IPS-11a (cell line): Measurements from ENCODE around the gene MS4A6A.
"Not testable (repeated sequence)": the region's sequence is repeated elsewhere in the genome, so short reads cannot be mapped to it uniquely, and the experiment has no call there.

Experiments used
- H3K4me3 ChIP-seq: one replicate; pipeline ENCODE4 v1.5.1; 2013; ENCODE audit warnings: low read depth, low read length, control low read depth

The MS4A6A gene

GRCh38 chr11:60184824-60185511 lies 2.1 kb upstream of the MS4A6A start:
- H3K4me3 ChIP-seq: no peak overlapping the region

- no peak overlapping the region for H3K4me3 ChIP-seq
Observed at GRCh38 chr11:60183591-60184205, 815 bp upstream of the MS4A6A start.

GRCh38 chr11:60175860-60176275 lies 7.0 kb downstream of the MS4A6A start:
- no peak overlapping the region for H3K4me3 ChIP-seq

- H3K4me3 ChIP-seq: no peak overlapping the region
Observed at GRCh38 chr11:60172011-60172410, 10.9 kb downstream of the MS4A6A start.

- H3K4me3 ChIP-seq: no peak overlapping the region
Observed at GRCh38 chr11:60170566-60170965, 12.3 kb downstream of the MS4A6A start.

- H3K4me3 ChIP-seq: no peak overlapping the region
Observed at GRCh38 chr11:60169264-60169915, 13.5 kb downstream of the MS4A6A start.

GRCh38 chr11:60168306-60168705 lies 14.6 kb downstream of the MS4A6A start:
- no peak overlapping the region for H3K4me3 ChIP-seq

GRCh38 chr11:60165951-60166350 lies 16.9 kb downstream of the MS4A6A start:
- H3K4me3 ChIP-seq: no peak overlapping the region

- no peak overlapping the region for H3K4me3 ChIP-seq
Observed at GRCh38 chr11:60165538-60165937, 17.3 kb downstream of the MS4A6A start.

- H3K4me3 ChIP-seq: no peak overlapping the region
Observed at GRCh38 chr11:60164550-60165075, 18.3 kb downstream of the MS4A6A start.

- no peak overlapping the region for H3K4me3 ChIP-seq
Observed at GRCh38 chr11:60161766-60162165, 21.1 kb downstream of the MS4A6A start.

GRCh38 chr11:60161107-60161506 lies 21.8 kb downstream of the MS4A6A start:
- H3K4me3 ChIP-seq: no peak overlapping the region

GRCh38 chr11:60159868-60160267 lies 23.0 kb downstream of the MS4A6A start:
- H3K4me3 ChIP-seq: no peak overlapping the region

GRCh38 chr11:60159284-60159683 lies 23.6 kb downstream of the MS4A6A start:
- no peak overlapping the region for H3K4me3 ChIP-seq

GRCh38 chr11:60158636-60159035 lies 24.2 kb downstream of the MS4A6A start:
- no peak overlapping the region for H3K4me3 ChIP-seq

- no peak overlapping the region for H3K4me3 ChIP-seq
Observed at GRCh38 chr11:60155931-60156330, 27.0 kb downstream of the MS4A6A start.

- not testable (repeated sequence) for H3K4me3 ChIP-seq
Observed at GRCh38 chr11:60152727-60153126, 30.2 kb downstream of the MS4A6A start.

- no peak overlapping the region for H3K4me3 ChIP-seq
Observed at GRCh38 chr11:60150279-60150678, 32.6 kb downstream of the MS4A6A start.

GRCh38 chr11:60145677-60146076 lies 37.2 kb downstream of the MS4A6A start:
- no peak overlapping the region for H3K4me3 ChIP-seq

- H3K4me3 ChIP-seq: no peak overlapping the region
Observed at GRCh38 chr11:60143768-60144167, 39.1 kb downstream of the MS4A6A start.

GRCh38 chr11:60133917-60134316 lies 49.0 kb downstream of the MS4A6A start:
- H3K4me3 ChIP-seq: no peak overlapping the region

GRCh38 chr11:60131912-60132311 lies 51.0 kb downstream of the MS4A6A start:
- H3K4me3 ChIP-seq: no peak overlapping the region
